ENCODE measurements around the gene NEIL3. TPM values are rescaled to one million over a fixed set of nuclear protein-coding genes. Genes with fewer than 3 reads are reported as not detected.

Gene NEIL3
- total RNA-seq, 1 experiment from 2014 or later, result 6.3 TPM

DNA sequence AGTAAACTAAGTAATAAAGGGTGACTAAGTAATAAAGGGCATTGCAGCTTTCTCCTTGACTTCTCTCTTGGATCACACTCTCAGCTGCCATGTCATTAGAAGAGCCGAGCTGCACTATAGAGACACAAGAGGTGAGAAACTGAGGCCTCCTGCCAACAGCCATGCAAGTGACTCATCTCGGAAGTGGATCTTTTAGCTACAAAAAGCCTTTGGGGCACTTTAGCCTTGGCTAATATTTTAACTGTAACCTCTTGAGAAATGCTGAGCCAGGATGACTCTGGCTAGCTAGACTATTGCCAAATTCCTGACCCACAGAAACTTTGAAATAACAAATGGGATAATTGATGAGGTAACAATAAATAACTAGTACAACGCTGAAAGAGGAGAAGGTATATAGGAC is 1.5 kb upstream of the NEIL3 start:
- Histone ChIP-seq H3K56ac (ENCODE audit: insufficient read length, low read depth, low read length) (no peak overlapping the region), H3K4ac (ENCODE audit: low read depth, low read length) (no peak overlapping the region), H2BK120ac (ENCODE audit: low read depth, low read length, poor library complexity, severe bottlenecking) (no peak overlapping the region), H4K5ac (ENCODE audit: insufficient read length, low read depth, low read length) (no peak overlapping the region), H2BK12ac (ENCODE audit: insufficient read length, low read depth, low read length) (no peak overlapping the region), H3T11ph (ENCODE audit: low read length) (no peak overlapping the region), H4K20me1 (ENCODE audit: control insufficient read depth, insufficient read depth, insufficient read length) (no peaks in the 10 kb centered on the region), H4K91ac (ENCODE audit: insufficient read length, low read depth, low read length) (no peak overlapping the region), H3K79me2 (ENCODE audit: insufficient read depth, low read length) (no peaks in the 10 kb centered on the region), H3K79me1 (ENCODE audit: insufficient read depth, low read depth, low read length, poor library complexity, severe bottlenecking) (no peaks in the 10 kb centered on the region), H3K23ac (ENCODE audit: insufficient read length, low read depth, low read length) (no peak overlapping the region), H2AK5ac (ENCODE audit: insufficient read length, low read length) (no peak overlapping the region), H2BK5ac (ENCODE audit: insufficient read length, low read length) (no peak overlapping the region), H4K8ac (replicated peaks; ENCODE audit: insufficient read length, low read depth, low read length) (no peak overlapping the region), H3K4me1 (ENCODE audit: insufficient read depth, low read length) (no peaks in the 10 kb centered on the region), H3K27ac (ENCODE audit: insufficient read length, low read depth, low read length) (no peak overlapping the region), H3K18ac (ENCODE audit: insufficient read length, low read depth, low read length) (no peak overlapping the region), H2AFZ (ENCODE audit: low read length) (no peak overlapping the region), H3K23me2 (ENCODE audit: insufficient read length, low read depth, low read length, poor library complexity, severe bottlenecking) (peaks cover 2% of the 10 kb centered on the region), H3K4me2 (ENCODE audit: insufficient read depth, insufficient read length, low read length) (no peak overlapping the region), H3K14ac (ENCODE audit: insufficient read depth, low read length) (no peak overlapping the region), H3K27me3 (ENCODE audit: insufficient read depth, low read length) (no peaks in the 10 kb centered on the region), H2BK15ac (ENCODE audit: low read depth, low read length) (no peak overlapping the region), H3K9me3 (ENCODE audit: control insufficient read depth, low read depth, low read length) (no peaks in the 10 kb centered on the region), H2BK20ac (ENCODE audit: low read depth, low read length, poor library complexity, severe bottlenecking) (no peak overlapping the region), H3K9ac (ENCODE audit: extremely low read depth, insufficient read length, low read length) (no peak overlapping the region)
- TF ChIP-seq, protein P1, sequence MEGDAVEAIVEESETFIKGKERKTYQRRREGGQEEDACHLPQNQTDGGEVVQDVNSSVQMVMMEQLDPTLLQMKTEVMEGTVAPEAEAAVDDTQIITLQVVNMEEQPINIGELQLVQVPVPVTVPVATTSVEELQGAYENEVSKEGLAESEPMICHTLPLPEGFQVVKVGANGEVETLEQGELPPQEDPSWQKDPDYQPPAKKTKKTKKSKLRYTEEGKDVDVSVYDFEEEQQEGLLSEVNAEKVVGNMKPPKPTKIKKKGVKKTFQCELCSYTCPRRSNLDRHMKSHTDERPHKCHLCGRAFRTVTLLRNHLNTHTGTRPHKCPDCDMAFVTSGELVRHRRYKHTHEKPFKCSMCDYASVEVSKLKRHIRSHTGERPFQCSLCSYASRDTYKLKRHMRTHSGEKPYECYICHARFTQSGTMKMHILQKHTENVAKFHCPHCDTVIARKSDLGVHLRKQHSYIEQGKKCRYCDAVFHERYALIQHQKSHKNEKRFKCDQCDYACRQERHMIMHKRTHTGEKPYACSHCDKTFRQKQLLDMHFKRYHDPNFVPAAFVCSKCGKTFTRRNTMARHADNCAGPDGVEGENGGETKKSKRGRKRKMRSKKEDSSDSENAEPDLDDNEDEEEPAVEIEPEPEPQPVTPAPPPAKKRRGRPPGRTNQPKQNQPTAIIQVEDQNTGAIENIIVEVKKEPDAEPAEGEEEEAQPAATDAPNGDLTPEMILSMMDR (conservative IDR thresholded peaks at IDR 0.05), result no peak
- Mint-ChIP-seq H3K4me1 (peaks cover 12 to 18% of the 10 kb centered on the region in 2 experiments), H3K4me3 (no peak overlapping the region), H3K27me3 (ENCODE audit: low read depth) (no peaks in the 10 kb centered on the region), H3K36me3 (ENCODE audit: insufficient read depth in 1 of 3, low read depth in 3 of 3) (no peaks in the 10 kb centered on the region), H3K9me3 (no peaks in the 10 kb centered on the region; a peak in 1 of 5 replicates), H3K27ac (no peak overlapping the region)
- no peak for DNase-seq
- WGBS (ENCODE audit: extremely low coverage, insufficient read length, low lambda C conversion rate), result no CpG with 5 or more reads among the region's 3 CpGs

All from H9 (cell line).